DOHH2 (cell line): Measurements from ENCODE around the gene PRKN.

ENCODE experiments used
- H3F3A ChIP-seq: fragments of 200-600 bp; sonication (generic), shearing (Covaris generic); 2 replicates; pipeline ENCODE4 v1.6.0; 2016; ENCODE audit warnings: antibody characterized with exemption, mild to moderate bottlenecking; ENCODE audit not compliant: control insufficient read depth, insufficient read depth
- H3K27ac ChIP-seq: fragments of 200-600 bp; sonication (generic); 2 replicates; pipeline ENCODE4 v1.5.1; 2014; ENCODE audit warnings: low read depth, mild to moderate bottlenecking, low read length, moderate library complexity
- H3K27me3 ChIP-seq: fragments of 200-600 bp; sonication (generic); 2 replicates; pipeline ENCODE4 v1.6.1; 2014; ENCODE audit warnings: mild to moderate bottlenecking, low read length, mixed read lengths; ENCODE audit not compliant: control insufficient read depth
- H3K36me3 ChIP-seq: fragments of 200-600 bp; sonication (generic); 2 replicates; pipeline ENCODE4 v1.6.1; 2014; ENCODE audit warnings: mild to moderate bottlenecking, low read length, moderate library complexity, mixed read lengths; ENCODE audit not compliant: control insufficient read depth
- H3K4me1 ChIP-seq: fragments of 200-600 bp; sonication (generic); 2 replicates; pipeline ENCODE4 v1.6.1; 2014; ENCODE audit warnings: mild to moderate bottlenecking, low read length, mixed read lengths; ENCODE audit not compliant: control insufficient read depth
- H3K4me2 ChIP-seq: fragments of 200-600 bp; sonication (generic); 2 replicates; pipeline ENCODE4 v1.6.0; 2014; ENCODE audit warnings: mild to moderate bottlenecking, low read length, moderate library complexity
- H3K4me3 ChIP-seq: fragments of 200-600 bp; sonication (generic); 2 replicates; pipeline ENCODE4 v1.5.1; 2014; ENCODE audit warnings: mild to moderate bottlenecking, low read length, mixed read lengths
- H3K79me2 ChIP-seq: fragments of 200-600 bp; sonication (generic); 2 replicates; pipeline ENCODE4 v1.6.1; 2014; ENCODE audit warnings: mild to moderate bottlenecking, low read length, mixed read lengths; ENCODE audit not compliant: control insufficient read depth
- H3K9me2 ChIP-seq: fragments of 200-600 bp; sonication (generic); replicated peaks from 2 replicates; pipeline ENCODE4 v1.6.1; 2014; ENCODE audit warnings: mild to moderate bottlenecking, low read length, mixed read lengths; ENCODE audit not compliant: control insufficient read depth
- H3K9me3 ChIP-seq: fragments of 200-600 bp; sonication (generic); 2 replicates; pipeline ENCODE4 v1.6.1; 2014; ENCODE audit warnings: antibody characterized with exemption, low read length, mixed read lengths; ENCODE audit not compliant: control insufficient read depth, insufficient read depth
- H4K20me1 ChIP-seq: fragments of 200-600 bp; sonication (generic); 2 replicates; pipeline ENCODE4 v1.6.0; 2014; ENCODE audit warnings: low read depth, mild to moderate bottlenecking, antibody characterized with exemption, low read length, moderate library complexity; ENCODE audit not compliant: control insufficient read depth, insufficient read depth
- CTCF ChIP-seq: fragments of 200-600 bp; sonication (generic); IDR thresholded peaks from one replicate; pipeline ENCODE4 v1.5.1; 2014; ENCODE audit warnings: antibody characterized with exemption, mild to moderate bottlenecking, low read depth, low read length; ENCODE audit not compliant: poor library complexity, severe bottlenecking
- EZH2phosphoT487 ChIP-seq: fragments of 200-600 bp; sonication (generic); IDR thresholded peaks from 2 replicates; pipeline ENCODE4 v1.6.1; 2017; ENCODE audit warnings: borderline replicate concordance, mild to moderate bottlenecking, antibody characterized with exemption, low read length, moderate library complexity, mixed read lengths

The PRKN gene

GRCh38 chr6:161926324-161926723 is 801.2 kb downstream of the PRKN start:
- Histone ChIP-seq H3K27ac (no peak overlapping the region), H3K79me2 (no peaks in the 10 kb centered on the region), H3K4me2 (no peak overlapping the region), H3F3A (no peaks in the 10 kb centered on the region), H3K9me3 (no peaks in the 10 kb centered on the region), H3K27me3 (no peaks in the 10 kb centered on the region), H3K4me1 (no peaks in the 10 kb centered on the region), H4K20me1 (no peaks in the 10 kb centered on the region), H3K36me3 (no peaks in the 10 kb centered on the region), H3K4me3 (no peak overlapping the region), H3K9me2 (no peaks in the 10 kb centered on the region)
- TF ChIP-seq CTCF, result no peak
- TF ChIP-seq EZH2phosphoT487, result no peak

- H3K36me3 ChIP-seq, result no peaks in the 10 kb centered on the region
- H3K4me3 ChIP-seq, result no peak overlapping the region
- no peaks in the 10 kb centered on the region for H4K20me1 ChIP-seq
- no peaks in the 10 kb centered on the region for H3K79me2 ChIP-seq
- H3K27me3 ChIP-seq, result no peaks in the 10 kb centered on the region
- no peak overlapping the region for H3K27ac ChIP-seq
- no peak for TF ChIP-seq EZH2phosphoT487
- no peak for TF ChIP-seq CTCF
- no peaks in the 10 kb centered on the region for H3K4me1 ChIP-seq
- no peaks in the 10 kb centered on the region for H3K9me3 ChIP-seq
- H3F3A ChIP-seq, result no peaks in the 10 kb centered on the region
- no peak overlapping the region for H3K4me2 ChIP-seq
- H3K9me2 ChIP-seq, result no peaks in the 10 kb centered on the region
Measured at GRCh38 chr6:161924516-161925116, 803.0 kb downstream of the PRKN start.

- Histone ChIP-seq H3K36me3 (no peaks in the 10 kb centered on the region), H3K79me2 (no peaks in the 10 kb centered on the region), H3K4me2 (no peak overlapping the region), H3K4me1 (no peaks in the 10 kb centered on the region), H4K20me1 (no peaks in the 10 kb centered on the region), H3K9me2 (no peaks in the 10 kb centered on the region), H3K27me3 (no peaks in the 10 kb centered on the region), H3K4me3 (no peak overlapping the region), H3F3A (no peaks in the 10 kb centered on the region), H3K9me3 (no peaks in the 10 kb centered on the region), H3K27ac (no peak overlapping the region)
- TF ChIP-seq EZH2phosphoT487, result no peak
- no peak for TF ChIP-seq CTCF
Measured at GRCh38 chr6:161922631-161923119, 804.9 kb downstream of the PRKN start.
